ENCODE results near the gene EDAR. TPM values are rescaled to one million over a fixed set of nuclear protein-coding genes. Genes with fewer than 3 reads are reported as not detected.
A peak's percentile ranks its signal among the peaks of the same experiment; 100 is the strongest.

Gene EDAR
- polyA plus RNA-seq, 1 experiment, result not detected

- no peak for TF ChIP-seq CTCF (IDR thresholded peaks at IDR 0.05; ENCODE audit: low read depth, low read length)
- peaks cover 18% of the 10 kb centered on the region for H3K27me3 ChIP-seq (ENCODE audit: control insufficient read depth, insufficient read depth, low read length)
- no peak for DNase-seq (ENCODE audit: low read depth, low spot score)
- no peaks in the 10 kb centered on the region; the same call in 1 of the 2 replicates for H3K9me3 ChIP-seq (ENCODE audit: control insufficient read depth, insufficient read depth, low read length)
- no peak overlapping the region for H3K27ac ChIP-seq (ENCODE audit: low read depth, low read length)
- CTCF ChIA-PET, result no interaction called here
- no peak overlapping the region for H3K4me3 ChIP-seq (ENCODE audit: low read depth, low read length)
- POLR2A ChIA-PET, result no interaction called here
These were observed 47.3 kb downstream of the EDAR start for GRCh38 chr2:108941767-108942166.

GRCh38 chr2:108941161-108941665 lies 47.8 kb downstream of the EDAR start:
- no peak for TF ChIP-seq CTCF (IDR thresholded peaks at IDR 0.05; ENCODE audit: low read depth, low read length)
- H3K9me3 ChIP-seq (ENCODE audit: control insufficient read depth, insufficient read depth, low read length), result no peaks in the 10 kb centered on the region; the same call in 1 of the 2 replicates
- no peak overlapping the region for H3K4me3 ChIP-seq (ENCODE audit: low read depth, low read length)
- H3K27ac ChIP-seq (ENCODE audit: low read depth, low read length), result no peak overlapping the region
- no peak for DNase-seq (ENCODE audit: low read depth, low spot score)
- ChIA-PET POLR2A (no interaction called here), CTCF (no interaction called here)
- H3K27me3 ChIP-seq (ENCODE audit: control insufficient read depth, insufficient read depth, low read length), result peaks cover 22% of the 10 kb centered on the region

GRCh38 chr2:108940156-108940555 lies 48.9 kb downstream of the EDAR start:
- CTCF ChIA-PET, result interaction anchor here (0.6 kb wide), 1 partner anchor 18 kb away, joined by 3 read pairs; no protein-coding TSS in a partner anchor
- POLR2A ChIA-PET, result no interaction called here

GRCh38 chr2:108938077-108938710 lies 50.8 kb downstream of the EDAR start:
- Histone ChIP-seq H3K9me3 (ENCODE audit: control insufficient read depth, insufficient read depth, low read length) (no peaks in the 10 kb centered on the region; the same call in 1 of the 2 replicates), H3K4me3 (ENCODE audit: low read depth, low read length) (no peak overlapping the region), H3K27me3 (ENCODE audit: control insufficient read depth, insufficient read depth, low read length) (peaks cover 47% of the 10 kb centered on the region), H3K27ac (ENCODE audit: low read depth, low read length) (no peak overlapping the region)
- POLR2A ChIA-PET, result no interaction called here
- CTCF ChIA-PET, result interaction anchor here (1.7 kb wide), 1 partner anchor 10 kb away, joined by 6 read pairs; no protein-coding TSS in a partner anchor
- peak; percentile 30 for DNase-seq (ENCODE audit: low read depth, low spot score)
- no peak for TF ChIP-seq CTCF (IDR thresholded peaks at IDR 0.05; ENCODE audit: low read depth, low read length)

More at GRCh38 chr2:108940156-108940555, 48.9 kb downstream of the EDAR start:
- H3K27ac ChIP-seq (ENCODE audit: low read depth, low read length), result no peak overlapping the region
- H3K4me3 ChIP-seq (ENCODE audit: low read depth, low read length), result no peak overlapping the region
- peaks cover 29% of the 10 kb centered on the region for H3K27me3 ChIP-seq (ENCODE audit: control insufficient read depth, insufficient read depth, low read length)
- no peak for DNase-seq (ENCODE audit: low read depth, low spot score)
- TF ChIP-seq CTCF (IDR thresholded peaks at IDR 0.05; ENCODE audit: low read depth, low read length), result no peak
- no peaks in the 10 kb centered on the region; the same call in 1 of the 2 replicates for H3K9me3 ChIP-seq (ENCODE audit: control insufficient read depth, insufficient read depth, low read length)

GRCh38 chr2:108937367-108938017 lies 51.5 kb downstream of the EDAR start:
- Histone ChIP-seq H3K27ac (ENCODE audit: low read depth, low read length) (no peak overlapping the region), H3K27me3 (ENCODE audit: control insufficient read depth, insufficient read depth, low read length) (peaks cover 50% of the 10 kb centered on the region), H3K4me3 (ENCODE audit: low read depth, low read length) (no peak overlapping the region), H3K9me3 (ENCODE audit: control insufficient read depth, insufficient read depth, low read length) (no peaks in the 10 kb centered on the region; the same call in 1 of the 2 replicates)
- DNase-seq (ENCODE audit: low read depth, low spot score), result no peak
- TF ChIP-seq CTCF (IDR thresholded peaks at IDR 0.05; ENCODE audit: low read depth, low read length), result no peak
- CTCF ChIA-PET, result no interaction called here
- POLR2A ChIA-PET, result no interaction called here
